Measurements from ENCODE around the gene DCAKD. TPM values are rescaled to one million over a fixed set of nuclear protein-coding genes. Genes with fewer than 3 reads are reported as not detected.

Gene DCAKD
- total RNA-seq, 1 donor from 2014 or later, result 61.5 TPM

GRCh38 chr17:45016823-45017222 is 34.6 kb downstream of the DCAKD start:
- peak; percentile 47 for TF ChIP-seq CTCF (IDR thresholded peaks at IDR 0.05; ENCODE audit: insufficient read depth, low read length, poor library complexity, severe bottlenecking)
- peaks cover 4% of the 10 kb centered on the region for H3K27me3 ChIP-seq (ENCODE audit: control insufficient read depth, insufficient read depth, low read length)
- H3K36me3 ChIP-seq (ENCODE audit: control insufficient read depth, insufficient read depth, low read length), result no peaks in the 10 kb centered on the region
- no peak overlapping the region for H3K4me3 ChIP-seq (ENCODE audit: low read depth, low read length)
- no peak for DNase-seq (ENCODE audit: low read depth)

GRCh38 chr17:45016237-45016636 is 35.2 kb downstream of the DCAKD start:
- peaks cover 4% of the 10 kb centered on the region for H3K27me3 ChIP-seq (ENCODE audit: control insufficient read depth, insufficient read depth, low read length)
- H3K4me3 ChIP-seq (ENCODE audit: low read depth, low read length), result no peak overlapping the region
- no peak for TF ChIP-seq CTCF (IDR thresholded peaks at IDR 0.05; ENCODE audit: insufficient read depth, low read length, poor library complexity, severe bottlenecking)
- H3K36me3 ChIP-seq (ENCODE audit: control insufficient read depth, insufficient read depth, low read length), result no peaks in the 10 kb centered on the region
- DNase-seq (ENCODE audit: low read depth), result no peak

GRCh38 chr17:45013021-45013997 is 38.1 kb downstream of the DCAKD start:
- no peak for DNase-seq (ENCODE audit: low read depth)
- no peaks in the 10 kb centered on the region for H3K36me3 ChIP-seq (ENCODE audit: control insufficient read depth, insufficient read depth, low read length)
- TF ChIP-seq CTCF (IDR thresholded peaks at IDR 0.05; ENCODE audit: insufficient read depth, low read length, poor library complexity, severe bottlenecking), result no peak
- peaks cover 2% of the 10 kb centered on the region for H3K27me3 ChIP-seq (ENCODE audit: control insufficient read depth, insufficient read depth, low read length)
- H3K4me3 ChIP-seq (ENCODE audit: low read depth, low read length), result no peak overlapping the region

- DNase-seq (ENCODE audit: low read depth), result no peak
- peaks cover 5% of the 10 kb centered on the region for H3K27me3 ChIP-seq (ENCODE audit: control insufficient read depth, insufficient read depth, low read length)
- H3K36me3 ChIP-seq (ENCODE audit: control insufficient read depth, insufficient read depth, low read length), result no peaks in the 10 kb centered on the region
- H3K4me3 ChIP-seq (ENCODE audit: low read depth, low read length), result no peak overlapping the region
- no peak for TF ChIP-seq CTCF (IDR thresholded peaks at IDR 0.05; ENCODE audit: insufficient read depth, low read length, poor library complexity, severe bottlenecking)
Observed at GRCh38 chr17:45011767-45012166, 39.7 kb downstream of the DCAKD start.

GRCh38 chr17:45009676-45010467 is 41.6 kb downstream of the DCAKD start:
- no peaks in the 10 kb centered on the region for H3K36me3 ChIP-seq (ENCODE audit: control insufficient read depth, insufficient read depth, low read length)
- H3K27me3 ChIP-seq (ENCODE audit: control insufficient read depth, insufficient read depth, low read length), result peaks cover 13% of the 10 kb centered on the region
- TF ChIP-seq CTCF (IDR thresholded peaks at IDR 0.05; ENCODE audit: insufficient read depth, low read length, poor library complexity, severe bottlenecking), result no peak
- H3K4me3 ChIP-seq (ENCODE audit: low read depth, low read length), result no peak overlapping the region
- no peak for DNase-seq (ENCODE audit: low read depth)
